DMS53 treated with DMSO at 0.1 percent for 48 hours (cell line): Measurements from ENCODE around the gene XAGE2.

Experiments used
- DNase-seq: peaks from one replicate; lab custom pipeline; 2025; ENCODE audit not compliant: unreplicated experiment; lab: John Stamatoyannopoulos, UW

The XAGE2 gene

GRCh38 chrX:52424656-52425055, 55.8 kb downstream of the XAGE2 start:
- no peak for DNase-seq
